Measurements from ENCODE around the gene EVL. TPM values are rescaled to one million over a fixed set of nuclear protein-coding genes. Genes with fewer than 3 reads are reported as not detected.

Gene EVL
- polyA plus RNA-seq, 3 donors: 130 to 192 (median 156) TPM

DNA sequence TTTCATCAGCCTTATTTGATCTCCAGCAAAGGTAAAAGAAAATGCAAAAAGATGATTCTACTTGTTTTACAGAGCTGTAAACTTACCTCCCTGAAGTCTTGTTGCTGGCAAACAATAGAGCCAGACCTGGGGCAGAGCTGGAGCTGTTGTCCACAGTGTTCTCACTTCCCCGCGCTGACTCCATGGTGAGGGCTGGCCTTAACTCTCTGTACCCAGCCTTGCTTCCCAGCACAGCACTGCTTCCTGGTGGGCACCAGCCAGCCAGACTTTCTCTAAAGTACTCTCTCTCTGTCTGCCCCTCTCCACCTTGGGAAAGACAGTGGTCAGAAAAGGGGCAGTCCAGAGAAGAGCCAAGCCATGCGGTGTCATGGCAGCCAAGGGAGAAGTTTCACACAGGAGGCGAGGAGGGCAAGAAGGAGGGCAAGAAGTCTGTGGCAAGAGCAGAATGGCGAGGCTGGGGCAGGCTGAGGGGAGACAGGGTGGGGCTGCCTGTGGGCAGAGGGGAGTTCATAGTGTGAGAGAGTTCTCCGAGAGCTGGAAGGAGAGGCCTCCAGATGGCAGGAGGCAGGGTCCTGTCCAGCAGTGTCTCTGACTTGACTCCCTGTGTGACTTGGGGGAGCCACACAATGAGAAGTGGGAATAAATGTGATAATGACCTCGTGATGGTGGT is 9.3 kb downstream of the EVL start:
- no peak for DNase-seq (ENCODE audit: extremely low read depth in 1 of 11, low read depth in 9 of 11, low spot score in 4 of 11)

DNA sequence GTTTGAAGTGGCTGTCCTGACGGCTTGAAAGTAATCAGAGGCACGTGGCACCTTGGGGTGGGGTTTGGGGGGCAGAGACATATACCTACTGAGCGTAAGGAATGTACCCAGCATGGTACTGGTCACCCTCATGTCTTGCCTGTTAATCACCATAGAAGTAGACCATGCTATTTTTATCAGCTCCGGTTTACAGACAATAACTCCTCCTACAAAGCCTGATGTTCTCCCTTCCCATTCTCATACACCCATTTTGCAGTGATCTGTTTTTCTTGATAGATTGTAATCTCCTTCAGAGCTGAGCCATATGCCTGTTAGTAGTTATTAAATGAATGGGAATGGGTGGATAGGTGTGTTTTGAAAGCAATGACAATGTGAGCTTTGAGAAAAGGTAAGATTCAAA is 10.5 kb downstream of the EVL start:
- no peak for DNase-seq (ENCODE audit: extremely low read depth in 1 of 11, low read depth in 9 of 11, low spot score in 4 of 11)

DNA sequence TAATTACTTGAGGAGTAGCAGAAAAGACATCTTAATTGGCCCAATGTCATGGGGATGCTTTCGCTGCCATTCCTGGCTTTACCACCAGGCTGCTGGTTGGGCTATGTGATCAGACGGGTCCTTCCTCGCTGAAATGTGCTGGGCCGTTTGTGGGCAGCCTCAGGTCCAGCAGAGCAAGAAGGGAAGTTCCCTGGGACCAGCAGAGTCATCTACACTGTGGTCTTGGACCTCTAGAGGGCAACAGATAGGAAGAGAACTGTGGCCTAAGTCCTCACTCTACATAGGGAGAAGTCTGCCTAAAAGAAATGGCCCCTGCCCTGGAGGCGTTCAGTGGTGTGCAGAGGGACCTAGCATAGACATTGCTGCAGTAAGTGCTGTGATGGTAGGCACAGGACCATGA is 10.9 kb downstream of the EVL start:
- DNase-seq (ENCODE audit: extremely low read depth in 1 of 11, low read depth in 9 of 11, low spot score in 4 of 11): no peak

DNA sequence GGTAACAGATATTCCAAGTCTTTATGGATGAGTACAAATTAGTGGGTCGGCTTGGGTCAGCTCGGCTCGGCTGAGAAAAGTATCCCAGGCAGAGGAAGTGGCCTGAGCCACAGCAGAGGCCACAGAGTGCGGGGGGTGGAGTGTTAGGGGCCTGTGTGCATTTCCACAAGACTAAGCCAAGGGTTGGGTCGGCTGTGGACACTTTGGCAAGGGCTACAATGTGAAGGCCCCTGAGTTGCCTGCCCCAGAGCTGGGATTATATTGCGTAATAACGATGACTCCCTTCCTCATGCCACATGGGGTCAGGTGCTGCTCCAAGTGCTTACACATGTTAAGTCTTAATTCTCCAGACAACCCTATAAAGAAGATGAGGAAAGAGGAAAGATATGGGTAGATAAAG is 11.4 kb downstream of the EVL start:
- no peak for DNase-seq (ENCODE audit: extremely low read depth in 1 of 11, low read depth in 9 of 11, low spot score in 4 of 11)

DNA sequence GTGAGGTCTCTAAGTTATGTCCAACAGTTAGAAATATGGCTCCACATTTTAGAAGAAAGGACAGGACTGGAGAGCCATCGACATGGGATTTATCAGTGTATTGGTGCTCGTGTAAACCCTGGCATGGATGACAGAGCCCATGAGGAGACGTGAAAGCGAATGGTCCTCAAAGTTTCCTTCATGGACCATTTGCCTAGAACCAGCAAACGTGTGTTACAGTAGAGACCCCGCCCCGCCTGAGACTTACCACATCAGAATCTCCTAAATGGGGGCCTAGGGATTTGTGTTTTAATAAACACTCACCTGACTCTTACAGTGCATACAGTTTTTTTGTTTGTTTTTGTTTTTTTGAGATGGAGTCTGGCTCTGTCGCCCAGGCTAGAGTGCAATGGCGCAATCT is 12.2 kb downstream of the EVL start:
- DNase-seq (ENCODE audit: extremely low read depth in 1 of 11, low read depth in 9 of 11, low spot score in 4 of 11): no peak

DNA sequence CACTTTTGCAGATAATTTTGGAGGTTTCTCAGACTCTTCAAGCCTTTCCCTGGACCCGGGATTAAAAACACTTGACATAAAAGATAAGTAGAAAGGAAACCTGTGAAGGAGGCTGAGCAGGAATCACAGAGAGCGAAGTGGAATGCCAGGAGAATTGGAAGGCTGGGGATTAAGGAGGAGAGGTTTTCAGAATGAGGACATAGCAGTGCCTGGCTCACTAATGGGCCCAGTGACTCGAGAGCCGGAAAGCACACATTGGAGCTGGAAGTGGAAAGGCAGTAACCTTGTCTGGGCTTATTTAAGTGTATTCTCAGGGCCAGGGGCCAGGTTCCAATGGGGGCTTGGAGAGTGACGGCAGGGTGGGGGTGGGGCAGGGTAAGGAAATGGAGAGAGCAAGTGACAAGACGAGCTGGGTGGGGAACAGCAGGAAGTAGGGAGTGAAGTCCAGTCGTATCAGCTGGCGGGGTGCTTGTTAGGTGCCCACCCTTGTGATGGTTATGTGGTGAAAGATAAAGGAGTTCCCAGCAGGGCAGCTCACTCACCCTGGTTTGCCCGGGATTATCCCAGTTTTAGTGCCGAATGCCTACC is 13.1 kb downstream of the EVL start:
- no peak for DNase-seq (ENCODE audit: extremely low read depth in 1 of 11, low read depth in 9 of 11, low spot score in 4 of 11)

DNA sequence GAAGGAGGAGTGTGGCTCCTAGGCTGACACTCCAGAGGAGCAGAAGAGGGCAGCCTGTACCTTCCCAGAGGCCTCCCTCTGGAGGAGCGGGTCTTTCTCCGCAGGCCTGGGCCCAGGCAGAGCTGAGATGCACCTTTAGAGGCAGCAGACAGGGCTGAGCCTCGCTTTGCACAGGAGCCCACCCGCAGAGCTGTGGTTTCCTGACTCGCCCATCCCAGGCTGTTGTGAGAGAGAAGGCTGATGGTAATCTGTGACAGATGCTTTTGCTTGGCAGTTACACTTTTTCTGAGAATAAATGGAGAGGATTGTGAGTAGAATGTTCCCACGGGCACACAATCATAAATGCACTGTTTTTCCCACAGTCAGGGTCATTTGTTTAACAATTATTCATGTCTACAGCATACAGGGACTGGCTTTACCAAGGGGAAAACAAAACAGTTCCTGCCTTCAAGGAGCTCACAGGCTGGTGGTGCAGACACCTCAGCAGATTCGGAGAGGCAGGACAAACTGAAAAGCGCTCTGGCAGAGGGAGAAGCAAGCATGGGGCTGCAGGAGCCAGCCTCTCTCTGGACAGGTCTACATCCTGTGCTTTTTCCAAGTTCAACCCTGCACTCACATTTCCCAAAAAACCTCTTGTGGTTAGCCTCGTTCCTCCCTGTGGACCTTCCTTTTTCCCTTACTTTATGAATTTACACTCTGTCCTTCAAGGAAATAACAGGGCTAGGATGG is 13.9 kb downstream of the EVL start:
- no peak for DNase-seq (ENCODE audit: extremely low read depth in 1 of 11, low read depth in 9 of 11, low spot score in 4 of 11)

DNA sequence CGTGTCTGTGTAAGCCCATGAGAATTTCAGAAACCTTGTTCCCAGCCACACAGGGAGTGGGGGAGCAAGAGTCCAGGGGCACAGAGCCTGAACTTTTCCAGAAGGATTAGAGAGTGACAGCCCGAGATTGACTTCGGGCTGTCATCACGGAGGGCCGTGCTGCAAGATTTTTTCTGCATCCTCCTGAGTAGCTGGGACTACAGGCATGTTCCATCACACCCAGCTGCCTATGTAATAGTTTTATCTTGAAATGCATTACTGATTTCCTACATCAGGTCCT is 14.4 kb downstream of the EVL start:
- no peak for DNase-seq (ENCODE audit: extremely low read depth in 1 of 11, low read depth in 9 of 11, low spot score in 4 of 11)

DNA sequence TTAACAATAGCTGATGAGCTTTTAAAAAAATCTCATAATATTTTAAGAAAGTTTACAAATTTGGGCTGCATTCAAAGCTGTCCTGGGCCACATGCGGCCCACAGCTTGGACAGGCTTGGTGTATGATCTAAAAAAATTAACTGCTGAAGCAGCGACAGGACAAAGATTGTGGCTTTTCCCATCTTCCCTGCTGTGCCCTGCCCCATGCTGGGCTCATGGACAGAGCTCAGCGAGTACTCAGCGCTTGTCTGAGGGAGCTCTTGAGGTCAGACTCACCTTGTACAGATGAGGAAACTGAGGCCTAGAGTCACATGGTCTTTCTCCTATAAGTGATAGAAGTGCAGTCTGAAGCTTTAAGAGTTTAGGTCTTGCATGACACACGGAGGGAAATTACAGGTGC is 15.0 kb downstream of the EVL start:
- DNase-seq (ENCODE audit: extremely low read depth in 1 of 11, low read depth in 9 of 11, low spot score in 4 of 11): no peak

DNA sequence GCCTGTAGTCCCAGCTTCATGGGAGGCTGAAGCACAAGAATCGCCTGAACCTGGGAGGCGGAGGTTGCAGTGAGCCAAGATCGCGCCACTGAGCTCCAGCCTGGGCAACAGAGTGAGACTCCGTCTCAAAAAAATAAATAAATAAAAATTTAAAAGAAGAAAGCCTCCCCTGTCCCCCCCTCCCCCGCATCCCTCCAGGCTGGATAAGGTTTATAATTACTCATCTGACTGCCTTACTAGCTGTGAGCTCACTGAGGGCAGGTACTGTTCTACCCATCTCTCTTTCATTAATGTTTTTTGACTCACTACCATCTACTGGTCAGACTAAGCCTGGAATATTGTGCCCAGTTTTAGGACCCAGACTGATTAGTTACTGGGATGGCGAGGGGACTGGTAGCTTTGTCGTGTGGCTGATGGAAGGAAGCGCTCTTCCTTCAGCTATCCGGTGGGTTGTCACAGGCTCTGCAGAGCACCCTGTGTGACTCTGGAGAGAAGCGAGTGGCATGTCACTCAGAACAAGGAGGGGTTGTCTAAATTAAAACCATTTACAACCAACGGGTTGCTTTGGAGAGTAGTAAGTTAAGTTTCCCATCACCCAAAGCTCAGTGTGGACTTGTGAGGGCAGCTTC is 16.9 kb downstream of the EVL start:
- no peak for DNase-seq (ENCODE audit: extremely low read depth in 1 of 11, low read depth in 9 of 11, low spot score in 4 of 11)

DNA sequence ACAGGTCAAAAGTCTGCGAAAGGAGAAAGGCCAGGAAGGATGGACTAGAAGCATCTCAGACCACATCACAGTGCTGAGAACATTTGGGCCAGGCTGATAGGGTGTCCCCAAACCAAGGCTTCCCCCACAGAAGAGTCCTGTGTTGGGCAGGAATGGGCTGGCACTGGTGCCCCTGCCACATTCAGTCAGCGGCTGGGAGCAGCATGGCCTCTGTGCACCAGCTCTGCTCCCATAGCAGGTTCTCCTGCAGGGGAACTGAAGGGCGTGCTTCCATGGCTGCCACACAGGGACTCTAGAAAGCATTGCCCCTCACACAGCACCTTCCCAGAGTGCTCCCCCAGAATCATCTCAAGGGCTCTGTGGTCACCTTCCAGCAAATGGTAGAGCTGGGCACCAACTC is 17.5 kb downstream of the EVL start:
- no peak for DNase-seq (ENCODE audit: extremely low read depth in 1 of 11, low read depth in 9 of 11, low spot score in 4 of 11)

DNA sequence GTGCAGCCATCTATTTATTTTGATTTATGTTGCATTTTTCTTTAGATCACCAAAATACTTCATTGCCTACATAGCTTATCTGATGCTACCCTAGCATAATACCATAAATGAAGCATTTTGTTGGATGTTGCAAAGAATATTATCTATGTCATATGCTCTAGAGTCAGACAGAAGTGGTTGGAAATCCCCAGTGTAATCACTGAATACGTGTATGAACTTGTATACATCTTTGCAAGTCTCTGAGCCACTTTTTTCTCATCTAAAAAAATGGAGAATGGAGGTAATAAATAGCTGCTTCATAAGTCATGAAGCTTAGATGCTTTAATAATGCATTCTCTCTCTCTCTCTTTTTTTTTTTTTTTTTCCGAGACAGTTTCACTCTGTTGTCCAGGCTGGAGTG is 18.5 kb downstream of the EVL start:
- DNase-seq (ENCODE audit: extremely low read depth in 1 of 11, low read depth in 9 of 11, low spot score in 4 of 11): no peak

DNA sequence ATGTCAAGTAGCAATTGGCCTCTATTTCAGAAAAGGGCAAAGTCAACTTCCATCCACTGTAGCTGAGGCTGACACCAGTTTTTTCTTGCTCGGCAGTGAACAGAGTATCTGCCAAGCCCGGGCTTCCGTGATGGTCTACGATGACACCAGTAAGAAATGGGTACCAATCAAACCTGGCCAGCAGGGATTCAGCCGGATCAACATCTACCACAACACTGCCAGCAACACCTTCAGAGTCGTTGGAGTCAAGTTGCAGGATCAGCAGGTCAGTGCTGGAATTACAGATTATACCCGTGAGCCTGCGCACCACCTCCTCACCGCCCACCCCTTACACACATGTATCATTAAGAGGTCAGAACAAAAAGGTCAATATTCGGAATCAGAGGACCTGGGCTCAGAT is 19.4 kb downstream of the EVL start:
- no peak for DNase-seq (ENCODE audit: extremely low read depth in 1 of 11, low read depth in 9 of 11, low spot score in 4 of 11)

DNA sequence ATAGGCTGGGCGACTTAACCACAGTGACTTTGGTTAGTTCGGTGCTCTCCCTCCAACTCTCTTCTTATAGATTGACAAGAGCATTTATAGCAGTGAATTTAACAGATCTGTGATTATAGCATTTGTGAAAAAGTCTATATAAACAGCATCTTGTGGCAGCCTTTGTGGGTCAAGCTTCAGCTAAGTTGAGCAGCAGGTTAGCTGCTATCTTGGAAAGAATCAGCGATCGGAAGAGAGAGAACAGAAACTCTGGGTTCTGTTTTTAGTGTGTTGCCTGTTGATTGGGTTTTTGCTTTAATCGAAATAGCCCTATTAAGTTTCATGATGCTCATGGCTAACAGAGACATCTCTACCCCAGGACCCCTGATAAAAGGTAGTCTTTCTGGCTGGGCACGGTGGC is 20.2 kb downstream of the EVL start:
- DNase-seq (ENCODE audit: extremely low read depth in 1 of 11, low read depth in 9 of 11, low spot score in 4 of 11): no peak

DNA sequence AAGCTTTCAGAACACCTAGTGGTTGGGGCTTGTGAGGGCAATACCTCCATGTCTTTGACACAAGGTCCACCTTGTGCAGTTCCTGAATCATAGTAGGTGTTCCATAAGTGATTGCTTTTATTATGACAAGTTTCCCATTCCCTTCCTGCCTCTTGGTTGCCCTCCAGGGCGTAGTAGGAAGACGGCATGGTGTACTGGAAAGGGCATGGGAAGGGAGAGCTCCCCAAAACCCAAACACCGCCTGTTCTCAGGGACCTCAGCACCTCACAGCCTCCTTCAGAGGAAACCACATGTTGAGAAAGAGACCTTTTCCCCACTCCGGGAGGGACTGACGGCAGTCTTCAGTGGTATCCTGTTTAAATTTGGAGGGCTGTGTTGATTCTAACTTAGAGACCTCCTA is 21.1 kb downstream of the EVL start:
- DNase-seq (ENCODE audit: extremely low read depth in 1 of 11, low read depth in 9 of 11, low spot score in 4 of 11): no peak

DNA sequence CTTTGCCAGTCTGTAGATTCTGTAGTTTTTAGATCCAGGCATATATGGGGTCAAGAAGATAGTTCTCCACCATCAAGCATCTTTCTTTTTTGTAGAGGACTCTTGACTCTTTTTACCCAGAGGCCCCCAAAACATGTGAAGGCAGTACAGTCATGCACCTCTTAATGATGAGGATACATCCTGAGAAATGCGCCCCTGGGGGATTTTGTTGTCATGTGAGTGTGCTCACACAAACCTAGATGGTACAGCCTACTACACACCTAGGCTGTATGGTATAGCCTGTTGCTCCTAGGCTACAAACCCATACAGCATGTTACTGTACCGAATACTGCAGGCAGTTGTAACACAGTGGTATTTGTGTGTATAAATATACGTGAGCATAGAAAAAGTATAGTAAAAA is 23.0 kb downstream of the EVL start:
- DNase-seq (ENCODE audit: extremely low read depth in 1 of 11, low read depth in 9 of 11, low spot score in 4 of 11): no peak

DNA sequence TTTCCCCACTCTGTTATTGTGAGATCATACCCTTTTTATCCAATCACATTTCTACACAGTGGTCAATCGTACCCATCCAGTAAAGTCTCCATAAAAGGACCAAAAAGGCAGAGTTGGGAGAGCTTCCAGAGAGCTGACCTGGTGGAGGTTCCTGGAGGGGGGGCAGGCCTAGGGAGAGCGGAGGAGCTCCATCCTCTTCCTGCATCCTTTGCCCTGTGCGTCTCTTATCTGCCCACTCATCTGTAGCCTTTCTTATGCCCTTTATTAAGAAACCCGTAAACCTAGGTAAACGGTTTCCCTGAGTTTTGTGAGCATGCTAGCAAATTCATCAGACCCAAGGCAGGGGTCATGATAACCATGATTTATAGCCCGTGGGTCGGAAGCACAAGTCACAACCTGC is 26.2 kb downstream of the EVL start:
- no peak for DNase-seq (ENCODE audit: extremely low read depth in 1 of 11, low read depth in 9 of 11, low spot score in 4 of 11)

DNA sequence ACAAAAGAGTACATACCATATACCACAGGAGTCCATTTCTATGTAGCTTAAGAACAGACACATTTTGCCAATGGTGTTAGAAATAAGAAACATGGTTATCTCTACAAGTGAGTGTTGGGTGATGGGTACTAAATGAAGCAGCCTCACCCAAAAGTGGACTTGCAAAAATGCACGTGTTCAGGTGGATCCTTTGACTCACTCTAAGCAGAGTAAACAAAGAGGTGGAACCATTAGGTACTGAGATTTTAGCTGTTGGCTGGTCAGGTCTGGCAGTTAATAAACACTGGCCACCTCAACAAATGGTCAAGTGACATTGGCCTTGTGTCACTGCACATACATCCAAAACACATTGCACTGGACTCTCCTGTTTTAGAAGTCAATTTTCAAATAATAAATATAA is 27.6 kb downstream of the EVL start:
- DNase-seq (ENCODE audit: extremely low read depth in 1 of 11, low read depth in 9 of 11, low spot score in 4 of 11): no peak

DNA sequence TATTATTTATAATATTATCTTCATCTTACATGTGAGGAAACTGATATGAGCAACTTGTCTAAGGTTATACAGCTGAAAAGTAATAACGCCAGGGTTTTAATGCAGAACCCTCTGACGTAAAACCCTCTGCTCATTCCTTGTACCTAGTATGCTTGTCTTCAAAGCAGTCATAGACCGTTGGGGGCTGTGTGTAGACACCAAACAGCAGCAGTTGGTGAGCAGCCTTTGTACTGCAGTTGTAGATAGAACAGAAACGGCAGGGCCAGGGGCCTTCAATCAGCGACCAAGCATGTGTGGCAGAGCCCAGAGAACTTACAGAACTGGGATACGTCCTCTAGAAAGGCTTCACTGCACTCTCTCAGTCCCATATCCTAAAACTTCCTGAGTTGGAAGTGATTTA is 28.1 kb downstream of the EVL start:
- DNase-seq (ENCODE audit: extremely low read depth in 1 of 11, low read depth in 9 of 11, low spot score in 4 of 11): no peak

DNA sequence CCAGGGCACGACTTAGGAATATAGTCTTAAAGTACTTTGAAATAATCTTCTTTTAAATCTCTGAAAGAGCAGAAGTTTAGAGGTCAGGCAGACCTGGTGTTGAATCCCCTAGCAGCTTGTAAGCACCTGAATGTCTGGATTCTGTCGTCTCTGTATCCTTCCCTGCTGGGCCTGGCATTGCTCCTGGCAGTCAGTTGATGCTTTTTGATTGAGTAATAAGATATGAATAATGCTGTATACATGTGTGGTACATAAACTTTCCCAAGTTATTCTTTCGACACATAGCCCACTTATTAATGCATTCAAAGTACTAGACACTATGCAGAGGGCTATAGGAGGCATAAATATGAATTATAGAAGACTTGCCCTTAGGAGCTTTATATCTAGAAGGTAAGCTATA is 31.4 kb downstream of the EVL start:
- no peak for DNase-seq (ENCODE audit: extremely low read depth in 1 of 11, low read depth in 9 of 11, low spot score in 4 of 11)

DNA sequence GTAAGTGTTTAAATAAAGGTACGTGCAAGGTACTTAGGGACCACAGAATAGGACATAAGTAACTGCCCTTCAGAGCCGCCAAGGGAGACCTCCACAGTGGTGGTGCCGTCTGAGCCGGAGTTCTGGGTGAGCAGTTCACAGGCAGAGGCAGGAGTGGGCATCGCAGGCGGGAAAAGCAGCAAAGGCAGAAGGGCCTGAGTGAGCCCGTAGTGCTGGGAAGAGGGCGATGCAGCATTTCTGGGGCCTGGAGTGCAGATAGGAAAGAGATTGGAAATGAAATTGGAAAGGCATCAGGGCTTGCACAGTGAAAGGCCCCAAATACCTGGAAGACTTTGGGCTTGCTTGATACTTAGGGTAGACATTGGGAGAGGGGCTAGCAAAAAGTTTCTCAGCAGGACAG is 32.9 kb downstream of the EVL start:
- DNase-seq (ENCODE audit: extremely low read depth in 1 of 11, low read depth in 9 of 11, low spot score in 4 of 11): no peak
